PC-9 (cell line): ENCODE results near the gene ITGA8. TPM values are rescaled to one million over a fixed set of nuclear protein-coding genes. Genes with fewer than 3 reads are reported as not detected.

Experiments
- BruUV-seq: library from RNA; stranded (reverse); fragments of 400-500 nt; replicated peaks from 2 replicates; lab custom pipeline; 2021; lab: Mats Ljungman, UMichigan
- CTCF ChIA-PET: fragments of 300-600 bp; sonication (Branson Sonifier 250); formaldehyde crosslinking; loops from one replicate; lab custom pipeline; 2022; ENCODE audit warnings: antibody characterized with exemption; lab: Charles Lee
- POLR2A ChIA-PET: fragments of 300-600 bp; sonication (Branson Sonifier 250); formaldehyde crosslinking; loops from one replicate; lab custom pipeline; 2022; ENCODE audit warnings: antibody characterized with exemption; ENCODE audit not compliant: unreplicated experiment; lab: Charles Lee
- DNase-seq, 2 experiments: peaks; one replicate each; pipeline versions ENCODE4 v3.0.0 to v3.0.0-alpha.2; 2015 to 2022; ENCODE audit warnings: mixed read lengths in 1 of 2
- H2AFZ ChIP-seq: fragments of 200-600 bp; sonication (generic); 2 replicates; pipeline ENCODE4 v1.8.1; 2017; ENCODE audit warnings: antibody characterized with exemption
- H3F3A ChIP-seq: fragments of 200-600 bp; sonication (generic); 2 replicates; pipeline ENCODE4 v1.8.1; 2017; ENCODE audit warnings: antibody characterized with exemption, mild to moderate bottlenecking, low read depth; ENCODE audit not compliant: insufficient read depth
- H3K27ac ChIP-seq: fragments of 200-600 bp; sonication (generic); 2 replicates; pipeline ENCODE4 v1.6.1; 2016; ENCODE audit warnings: mixed run types
- H3K27me3 ChIP-seq: fragments of 200-600 bp; sonication (generic); 2 replicates; pipeline ENCODE4 v1.6.1; 2016; ENCODE audit warnings: low read depth, mixed run types; ENCODE audit not compliant: insufficient read depth
- H3K36me3 ChIP-seq: fragments of 200-600 bp; sonication (generic); 2 replicates; pipeline ENCODE4 v1.6.1; 2016; ENCODE audit warnings: low read depth, mixed run types
- H3K4me1 ChIP-seq: fragments of 200-600 bp; sonication (generic); replicated peaks from 2 replicates; pipeline ENCODE4 v1.6.1; 2016; ENCODE audit warnings: mixed run types; ENCODE audit not compliant: insufficient read depth
- H3K4me2 ChIP-seq: fragments of 200-600 bp; sonication (generic); 2 replicates; pipeline ENCODE4 v1.6.1; 2017; ENCODE audit warnings: mixed run types
- H3K4me3 ChIP-seq: fragments of 200-600 bp; sonication (generic); 2 replicates; pipeline ENCODE4 v1.6.1; 2016; ENCODE audit warnings: mixed run types
- H3K79me2 ChIP-seq: fragments of 200-600 bp; sonication (generic); 2 replicates; pipeline ENCODE4 v1.6.1; 2017; ENCODE audit warnings: low read depth, mixed run types
- H3K9me2 ChIP-seq: fragments of 200-600 bp; sonication (generic); 2 replicates; pipeline ENCODE4 v1.8.1; 2017; ENCODE audit warnings: mild to moderate bottlenecking; ENCODE audit not compliant: insufficient read depth
- H3K9me3 ChIP-seq: fragments of 200-600 bp; sonication (generic); 2 replicates; pipeline ENCODE4 v1.8.1; 2016; ENCODE audit warnings: low read depth; ENCODE audit not compliant: insufficient read depth
- H4K20me1 ChIP-seq: fragments of 200-600 bp; sonication (generic); 2 replicates; pipeline ENCODE4 v1.8.1; 2017; ENCODE audit not compliant: insufficient read depth
- CTCF ChIP-seq: fragments of 200-600 bp; sonication (generic); conservative IDR thresholded peaks from 2 replicates; pipeline ENCODE4 v1.6.1; 2017; ENCODE audit warnings: mixed run types, antibody characterized with exemption, mild to moderate bottlenecking, moderate library complexity
- EZH2 ChIP-seq: fragments of 200-600 bp; sonication (generic); IDR thresholded peaks from 2 replicates; pipeline ENCODE4 v1.8.0; 2017; ENCODE audit warnings: antibody characterized with exemption, low read depth
- intact Hi-C: fragments of 100-400 bp; cut with micrococcal nuclease; formaldehyde crosslinking; loops from one replicate; pipeline ENCODE4 v1.10.0; 2022; ENCODE audit not compliant: unreplicated experiment
- total RNA-seq: library from RNA; stranded (reverse); gene quantifications from 2 replicates; pipeline ENCODE4 v1.2.3, GENCODE V29; 2021

Gene ITGA8
- total RNA-seq, 1 experiment from 2014 or later = not detected

- H3K79me2 ChIP-seq = no peaks in the 10 kb centered on the region
- no peak for DNase-seq
- peak; percentile 56 for TF ChIP-seq CTCF
- no peak for TF ChIP-seq EZH2
- H4K20me1 ChIP-seq = no peaks in the 10 kb centered on the region
- H3F3A ChIP-seq = no peaks in the 10 kb centered on the region
- H2AFZ ChIP-seq = no peak overlapping the region
- CTCF ChIA-PET = no interaction called here
- H3K4me2 ChIP-seq = no peak overlapping the region
- intact Hi-C loops = loop anchor here (10.0 kb wide), 1 partner anchor 291 kb away; no protein-coding TSS in a partner anchor
- no peak overlapping the region for H3K27ac ChIP-seq
- H3K27me3 ChIP-seq = peaks cover 25% of the 10 kb centered on the region; the same call in 1 of the 2 replicates
- no peak overlapping the region for H3K4me3 ChIP-seq
- H3K4me1 ChIP-seq = no peaks in the 10 kb centered on the region
- H3K36me3 ChIP-seq = no peaks in the 10 kb centered on the region
- H3K9me2 ChIP-seq = no peaks in the 10 kb centered on the region
- no peaks in the 10 kb centered on the region for H3K9me3 ChIP-seq
- POLR2A ChIA-PET = no interaction called here
- BruUV-seq = no TSS peak
Measured at GRCh38 chr10:15725603-15726002, 5.9 kb upstream of the ITGA8 start.

- Histone ChIP-seq H3K9me2 (no peaks in the 10 kb centered on the region), H3K9me3 (no peaks in the 10 kb centered on the region), H3K4me2 (no peak overlapping the region), H3K27me3 (peaks cover 25% of the 10 kb centered on the region; the same call in 1 of the 2 replicates), H3K4me3 (no peak overlapping the region), H3F3A (no peaks in the 10 kb centered on the region), H3K36me3 (no peaks in the 10 kb centered on the region), H3K27ac (no peak overlapping the region), H3K4me1 (no peaks in the 10 kb centered on the region), H4K20me1 (no peaks in the 10 kb centered on the region), H3K79me2 (no peaks in the 10 kb centered on the region), H2AFZ (no peak overlapping the region)
- no peak for TF ChIP-seq EZH2
- no peak for TF ChIP-seq CTCF
- CTCF ChIA-PET = interaction anchor here (0.7 kb wide), 1 partner anchor 627 kb away, joined by 5 read pairs; no protein-coding TSS in a partner anchor
- intact Hi-C loops = loop anchor here (10.0 kb wide), 1 partner anchor 290 kb away; no protein-coding TSS in a partner anchor
- no TSS peak for BruUV-seq
- POLR2A ChIA-PET = no interaction called here
- DNase-seq = no peak
Measured at GRCh38 chr10:15724683-15725082, 5.0 kb upstream of the ITGA8 start.

- H3K9me3 ChIP-seq = no peaks in the 10 kb centered on the region
- no peak overlapping the region for H2AFZ ChIP-seq
- no peak overlapping the region for H3K4me3 ChIP-seq
- ChIA-PET CTCF (no interaction called here), POLR2A (no interaction called here)
- TF ChIP-seq CTCF = no peak
- H3F3A ChIP-seq = no peaks in the 10 kb centered on the region
- intact Hi-C loops = loop anchor here (10.0 kb wide), 1 partner anchor 289 kb away; no protein-coding TSS in a partner anchor
- no peak overlapping the region for H3K4me2 ChIP-seq
- BruUV-seq = no TSS peak
- no peak for DNase-seq
- no peaks in the 10 kb centered on the region for H3K9me2 ChIP-seq
- no peaks in the 10 kb centered on the region for H3K4me1 ChIP-seq
- no peaks in the 10 kb centered on the region for H3K36me3 ChIP-seq
- H3K79me2 ChIP-seq = no peaks in the 10 kb centered on the region
- no peak overlapping the region for H3K27ac ChIP-seq
- H4K20me1 ChIP-seq = no peaks in the 10 kb centered on the region
- H3K27me3 ChIP-seq = peaks cover 26% of the 10 kb centered on the region; the same call in 1 of the 2 replicates
Measured at GRCh38 chr10:15723803-15724202, 4.1 kb upstream of the ITGA8 start.
